ENCODE data around the gene PTPRM.

DNA sequence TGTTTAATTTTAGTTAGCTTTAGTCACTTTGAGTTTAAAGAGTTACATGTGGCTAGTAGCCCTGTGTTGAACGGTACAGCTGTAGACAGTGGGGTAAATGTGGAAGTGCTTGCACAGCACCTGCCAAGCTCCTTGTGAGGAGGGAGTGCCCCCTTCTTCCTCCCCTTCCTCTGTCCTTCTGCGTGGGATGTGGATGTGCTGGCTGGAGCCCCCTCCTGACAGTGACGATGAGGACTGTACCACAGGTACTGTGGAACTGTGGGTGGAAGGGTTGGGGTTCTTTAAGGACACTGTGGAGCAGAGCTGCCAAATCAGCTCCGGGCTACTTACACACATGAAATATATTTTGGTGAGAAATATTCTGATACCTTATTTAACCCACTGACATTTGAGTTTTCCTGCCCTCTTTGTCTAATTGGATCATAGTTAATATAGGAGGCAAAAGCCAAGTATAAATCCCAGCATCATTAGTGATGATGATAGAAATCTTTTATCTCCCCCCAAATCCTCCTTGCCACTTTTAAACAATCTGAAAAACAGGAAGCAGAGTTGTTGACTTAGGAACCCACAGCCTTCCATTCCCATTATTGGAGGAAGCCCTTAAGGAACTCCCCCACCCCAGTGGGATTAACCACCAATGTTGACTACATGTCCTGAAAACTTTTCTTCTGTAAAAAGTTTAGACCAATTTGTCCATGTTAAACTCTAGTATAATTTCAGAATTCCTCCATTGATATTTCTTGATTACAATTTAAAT lies 181.3 kb downstream of the PTPRM start:
- TF ChIP-seq EZH2 (IDR thresholded peaks at IDR 0.05; ENCODE audit: insufficient read depth, poor library complexity, severe bottlenecking) (no peak), EZH2phosphoT487 (IDR thresholded peaks at IDR 0.05; ENCODE audit: insufficient read depth, low read depth) (no peak)
